Kidney epithelial cell (primary cell): ENCODE measurements around the gene YBX3. TPM values are rescaled to one million over a fixed set of nuclear protein-coding genes. Genes with fewer than 3 reads are reported as not detected.

Experiments used
- DNase-seq: peaks from one replicate; pipeline ENCODE4 v3.0.0-alpha.2; 2010; ENCODE audit warnings: low read depth
- H3K27me3 ChIP-seq: 2 replicates; pipeline ENCODE4 v1.6.0; 2011; ENCODE audit warnings: low read length; ENCODE audit not compliant: control insufficient read depth, insufficient read depth
- H3K36me3 ChIP-seq: 2 replicates; pipeline ENCODE4 v1.5.1; 2011; ENCODE audit warnings: low read length; ENCODE audit not compliant: control insufficient read depth, insufficient read depth
- H3K4me3 ChIP-seq: 2 replicates; pipeline ENCODE4 v1.5.1; 2011; ENCODE audit warnings: low read depth, mild to moderate bottlenecking, control low read depth, low read length
- total RNA-seq: library from RNA; depleted of rRNA; stranded (reverse); fragments of >200 nt; gene quantifications from 2 replicates; pipeline ENCODE4 v1.2.3, GENCODE V29; 2015
- TF ChIP-seq, protein P1 (sequence below): IDR thresholded peaks from 2 replicates; pipeline ENCODE4 v1.5.1; 2011; ENCODE audit warnings: mild to moderate bottlenecking, moderate library complexity, low read length, control low read depth, inconsistent platforms; ENCODE audit not compliant: insufficient read depth, poor library complexity, severe bottlenecking

The YBX3 gene
- total RNA-seq, 1 donor from 2014 or later = 307 TPM

DNA sequence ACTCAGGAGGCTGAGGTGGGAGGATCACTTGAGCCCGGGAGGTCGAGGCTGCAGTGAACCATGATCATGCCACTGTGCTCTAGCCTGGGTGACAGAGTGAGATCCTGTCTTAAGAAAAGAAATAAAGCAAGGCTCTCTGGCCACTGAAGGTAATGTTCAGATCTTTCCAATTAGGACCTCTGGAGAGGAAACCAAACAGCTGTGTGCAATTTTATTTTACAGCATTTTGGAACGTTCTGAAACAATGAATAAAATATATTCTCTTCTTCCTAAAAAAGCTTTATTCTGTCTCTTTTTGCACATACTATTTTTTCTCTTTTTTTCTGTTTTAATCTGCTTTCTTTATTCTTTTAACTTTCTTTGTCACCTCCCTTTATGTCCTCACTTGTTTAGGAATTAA is 5.0 kb upstream of the YBX3 start:
- no peaks in the 10 kb centered on the region for H3K36me3 ChIP-seq
- no peak for DNase-seq
- H3K27me3 ChIP-seq = no peaks in the 10 kb centered on the region
- no peak overlapping the region for H3K4me3 ChIP-seq
- TF ChIP-seq, protein P1, sequence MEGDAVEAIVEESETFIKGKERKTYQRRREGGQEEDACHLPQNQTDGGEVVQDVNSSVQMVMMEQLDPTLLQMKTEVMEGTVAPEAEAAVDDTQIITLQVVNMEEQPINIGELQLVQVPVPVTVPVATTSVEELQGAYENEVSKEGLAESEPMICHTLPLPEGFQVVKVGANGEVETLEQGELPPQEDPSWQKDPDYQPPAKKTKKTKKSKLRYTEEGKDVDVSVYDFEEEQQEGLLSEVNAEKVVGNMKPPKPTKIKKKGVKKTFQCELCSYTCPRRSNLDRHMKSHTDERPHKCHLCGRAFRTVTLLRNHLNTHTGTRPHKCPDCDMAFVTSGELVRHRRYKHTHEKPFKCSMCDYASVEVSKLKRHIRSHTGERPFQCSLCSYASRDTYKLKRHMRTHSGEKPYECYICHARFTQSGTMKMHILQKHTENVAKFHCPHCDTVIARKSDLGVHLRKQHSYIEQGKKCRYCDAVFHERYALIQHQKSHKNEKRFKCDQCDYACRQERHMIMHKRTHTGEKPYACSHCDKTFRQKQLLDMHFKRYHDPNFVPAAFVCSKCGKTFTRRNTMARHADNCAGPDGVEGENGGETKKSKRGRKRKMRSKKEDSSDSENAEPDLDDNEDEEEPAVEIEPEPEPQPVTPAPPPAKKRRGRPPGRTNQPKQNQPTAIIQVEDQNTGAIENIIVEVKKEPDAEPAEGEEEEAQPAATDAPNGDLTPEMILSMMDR = no peak

DNA sequence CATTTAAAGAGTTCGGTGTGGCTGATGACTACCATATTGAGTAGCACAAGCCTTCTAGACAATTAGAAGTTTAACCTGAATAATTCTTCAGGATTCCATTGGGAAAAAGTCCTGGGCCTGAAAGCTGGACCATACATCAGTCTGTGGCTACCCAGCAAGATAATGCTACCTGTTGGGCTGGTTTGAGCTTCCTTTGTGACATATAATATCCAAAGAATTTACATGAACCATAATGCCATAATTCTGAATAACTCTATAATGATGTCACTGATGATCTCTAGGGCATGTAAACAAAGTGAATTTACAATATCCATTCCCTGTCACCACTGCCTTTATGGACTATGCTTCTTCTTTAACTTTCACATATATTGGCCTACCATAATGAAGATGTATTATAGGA is 3.8 kb upstream of the YBX3 start:
- TF ChIP-seq, protein P1 = no peak
- no peak for DNase-seq
- Histone ChIP-seq H3K27me3 (no peaks in the 10 kb centered on the region), H3K36me3 (no peaks in the 10 kb centered on the region), H3K4me3 (no peak overlapping the region)

DNA sequence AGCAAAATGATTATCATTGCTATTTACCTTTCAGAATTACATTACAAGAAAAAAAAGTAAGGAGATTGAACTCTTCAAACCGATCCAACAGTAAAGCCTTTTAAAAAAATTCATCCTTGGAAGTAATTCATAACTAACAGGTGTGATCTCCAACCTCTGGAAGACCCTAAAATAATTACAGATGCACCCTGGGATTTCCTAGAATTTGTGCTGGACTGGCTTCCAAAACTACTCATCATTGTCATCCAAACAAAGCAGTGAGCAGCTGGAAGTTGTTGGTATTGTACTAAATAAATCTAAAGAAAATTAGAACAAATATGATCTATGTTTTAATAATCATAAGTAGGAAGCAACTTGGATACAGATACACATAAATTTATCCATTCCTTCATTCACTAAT is 1.9 kb upstream of the YBX3 start:
- Histone ChIP-seq H3K36me3 (no peaks in the 10 kb centered on the region), H3K27me3 (no peaks in the 10 kb centered on the region), H3K4me3 (no peak overlapping the region)
- TF ChIP-seq, protein P1 = no peak
- DNase-seq = no peak

DNA sequence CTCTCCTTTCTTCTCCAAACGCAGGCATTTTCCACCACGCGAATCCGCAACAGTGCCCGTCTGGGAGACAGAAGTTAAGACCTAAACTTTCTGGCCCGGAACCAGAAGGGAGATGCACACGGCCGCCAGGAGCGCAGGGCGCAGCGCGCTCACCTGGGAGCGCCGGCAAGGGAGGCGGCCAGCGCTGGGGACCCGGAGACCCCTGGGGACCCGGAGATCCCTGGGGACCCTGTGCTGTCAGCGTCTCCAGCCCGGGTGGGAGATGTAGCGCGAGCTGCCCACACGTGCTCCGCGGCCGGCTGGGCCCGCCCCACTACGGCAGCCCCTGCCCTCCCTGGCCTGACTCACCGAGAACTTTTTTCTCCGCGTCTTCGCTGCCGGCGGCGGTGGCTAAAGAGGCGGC is 620 bp downstream of the YBX3 start:
- no peak for DNase-seq
- Histone ChIP-seq H3K27me3 (no peaks in the 10 kb centered on the region), H3K4me3 (peak overlapping the region; percentile 86), H3K36me3 (no peaks in the 10 kb centered on the region)
- TF ChIP-seq, protein P1 = no peak

DNA sequence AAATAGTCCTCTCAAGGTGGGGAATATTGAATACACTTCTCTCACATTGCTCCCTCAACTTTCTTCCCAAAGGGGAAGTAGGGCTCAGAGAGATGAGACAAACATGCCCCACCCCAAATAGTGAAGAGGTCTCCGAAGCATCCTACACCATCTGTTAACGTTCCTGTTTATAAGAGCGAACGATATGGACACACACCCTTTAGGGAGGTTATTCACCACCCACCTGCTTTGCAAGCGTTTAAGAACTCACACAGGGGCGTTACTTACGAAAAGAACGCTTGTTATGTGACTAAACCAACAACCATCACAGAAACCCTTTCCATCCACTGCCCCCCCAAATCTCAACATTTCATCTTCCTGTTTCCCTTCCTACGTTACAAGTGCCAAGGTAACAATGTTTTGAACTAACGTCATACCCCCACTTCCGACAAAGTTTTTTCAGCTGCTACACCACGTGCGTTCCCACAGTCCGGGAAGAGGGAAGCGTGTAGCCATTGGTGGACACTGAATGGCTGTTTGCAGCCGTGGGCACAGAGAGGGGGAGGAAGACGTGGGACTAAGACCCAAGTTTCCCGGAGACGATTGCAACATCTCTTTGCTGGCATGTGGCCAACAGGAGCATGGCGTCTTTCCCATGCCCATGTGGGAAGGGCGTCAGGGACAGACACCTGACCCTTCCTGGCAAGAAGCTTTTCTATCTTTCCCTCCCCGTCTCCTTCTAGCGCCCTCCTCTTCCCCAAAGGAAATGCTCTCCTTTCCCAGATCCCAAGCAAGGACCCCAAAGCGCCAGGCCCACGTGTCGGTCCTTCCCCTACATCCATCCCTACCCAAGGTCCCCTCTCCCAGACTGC is 1.2 kb downstream of the YBX3 start:
- H3K36me3 ChIP-seq = no peaks in the 10 kb centered on the region
- peak; percentile 95 for DNase-seq
- TF ChIP-seq, protein P1 = no peak
- H3K27me3 ChIP-seq = no peaks in the 10 kb centered on the region
- H3K4me3 ChIP-seq = peak overlapping the region; percentile 86
